Measurements from ENCODE around the gene XYLT1.

DNA sequence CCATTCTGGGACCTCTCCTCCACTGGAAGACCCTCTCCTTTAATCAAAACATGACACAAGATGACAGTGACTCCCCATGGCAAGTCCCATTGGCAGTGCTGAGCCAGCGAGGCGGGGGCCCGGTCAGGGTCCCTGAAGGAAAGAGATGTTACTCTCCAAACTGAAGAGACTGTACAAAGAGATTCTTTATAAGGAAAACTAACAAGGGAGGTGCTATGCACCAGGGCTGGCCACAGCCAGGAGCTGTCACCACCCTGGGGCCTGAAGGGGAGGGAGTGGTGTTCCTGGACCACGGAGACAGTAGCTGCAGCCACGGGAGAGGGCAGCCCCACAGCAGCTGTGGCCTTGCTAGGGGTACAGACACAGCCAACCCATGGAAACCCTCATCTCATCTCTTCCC lies 123.1 kb downstream of the XYLT1 start:
- no peak for TF ChIP-seq EZH2 (IDR thresholded peaks at IDR 0.05; ENCODE audit: low read depth)
- TF ChIP-seq, protein P1, sequence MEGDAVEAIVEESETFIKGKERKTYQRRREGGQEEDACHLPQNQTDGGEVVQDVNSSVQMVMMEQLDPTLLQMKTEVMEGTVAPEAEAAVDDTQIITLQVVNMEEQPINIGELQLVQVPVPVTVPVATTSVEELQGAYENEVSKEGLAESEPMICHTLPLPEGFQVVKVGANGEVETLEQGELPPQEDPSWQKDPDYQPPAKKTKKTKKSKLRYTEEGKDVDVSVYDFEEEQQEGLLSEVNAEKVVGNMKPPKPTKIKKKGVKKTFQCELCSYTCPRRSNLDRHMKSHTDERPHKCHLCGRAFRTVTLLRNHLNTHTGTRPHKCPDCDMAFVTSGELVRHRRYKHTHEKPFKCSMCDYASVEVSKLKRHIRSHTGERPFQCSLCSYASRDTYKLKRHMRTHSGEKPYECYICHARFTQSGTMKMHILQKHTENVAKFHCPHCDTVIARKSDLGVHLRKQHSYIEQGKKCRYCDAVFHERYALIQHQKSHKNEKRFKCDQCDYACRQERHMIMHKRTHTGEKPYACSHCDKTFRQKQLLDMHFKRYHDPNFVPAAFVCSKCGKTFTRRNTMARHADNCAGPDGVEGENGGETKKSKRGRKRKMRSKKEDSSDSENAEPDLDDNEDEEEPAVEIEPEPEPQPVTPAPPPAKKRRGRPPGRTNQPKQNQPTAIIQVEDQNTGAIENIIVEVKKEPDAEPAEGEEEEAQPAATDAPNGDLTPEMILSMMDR (conservative IDR thresholded peaks at IDR 0.05): no peak

Data from PC-9 (cell line).